DMS53 treated with DMSO at 0.1 percent for 48 hours (cell line): ENCODE measurements around the gene TTLL5.

ENCODE experiments used
- DNase-seq: peaks from one replicate; lab custom pipeline; 2025; ENCODE audit not compliant: unreplicated experiment; lab: John Stamatoyannopoulos, UW

Gene TTLL5

DNA sequence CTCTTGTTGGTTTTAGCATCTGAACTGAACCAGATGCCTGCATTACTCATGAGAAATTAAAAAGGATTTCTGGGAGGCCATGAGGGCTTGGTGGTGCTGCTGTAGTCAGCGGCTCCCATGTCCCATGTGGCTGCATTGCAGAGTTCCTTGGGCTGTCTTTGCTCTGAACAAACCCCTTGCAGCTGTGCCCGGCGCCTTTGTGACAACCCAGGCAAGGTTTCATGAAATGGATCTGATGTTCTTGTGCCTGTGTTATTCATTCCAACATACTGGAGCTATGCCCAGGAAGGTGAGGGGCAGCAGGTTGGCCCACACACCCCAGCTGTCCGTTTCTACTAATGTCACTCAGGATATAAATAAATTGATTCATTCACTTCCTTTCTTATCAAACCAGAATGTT, 280.0 kb downstream of the TTLL5 start:
- no peak for DNase-seq

DNA sequence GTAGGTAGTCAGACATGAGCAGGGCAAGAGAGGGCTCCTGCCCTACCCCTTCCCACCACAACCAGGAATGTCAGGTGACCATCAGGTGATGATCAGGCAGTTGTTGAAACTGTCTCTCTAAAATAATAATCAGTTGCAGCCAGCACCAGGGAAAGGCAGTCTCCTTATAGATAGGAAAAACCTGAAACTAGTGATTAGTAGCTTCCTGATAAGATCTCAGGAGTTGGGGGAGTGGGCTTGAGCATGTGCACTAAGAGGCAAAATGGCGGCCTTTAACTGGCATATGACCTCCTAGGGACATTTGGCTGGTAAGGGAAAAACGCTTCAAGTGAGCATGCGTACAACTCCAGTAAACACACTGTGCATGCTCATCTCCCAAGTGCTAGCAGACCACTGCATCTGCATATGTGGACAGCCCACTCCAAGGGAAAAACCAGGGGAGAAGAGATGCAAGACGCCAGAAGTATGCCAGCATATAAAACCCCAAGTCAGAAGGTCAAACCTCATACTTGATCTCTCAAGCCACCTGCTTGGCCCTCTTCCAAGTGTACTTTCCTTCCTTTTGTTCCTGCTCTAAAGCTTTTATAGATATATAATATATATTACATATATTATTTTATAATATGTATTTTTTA, 283.7 kb downstream of the TTLL5 start:
- DNase-seq, result no peak

DNA sequence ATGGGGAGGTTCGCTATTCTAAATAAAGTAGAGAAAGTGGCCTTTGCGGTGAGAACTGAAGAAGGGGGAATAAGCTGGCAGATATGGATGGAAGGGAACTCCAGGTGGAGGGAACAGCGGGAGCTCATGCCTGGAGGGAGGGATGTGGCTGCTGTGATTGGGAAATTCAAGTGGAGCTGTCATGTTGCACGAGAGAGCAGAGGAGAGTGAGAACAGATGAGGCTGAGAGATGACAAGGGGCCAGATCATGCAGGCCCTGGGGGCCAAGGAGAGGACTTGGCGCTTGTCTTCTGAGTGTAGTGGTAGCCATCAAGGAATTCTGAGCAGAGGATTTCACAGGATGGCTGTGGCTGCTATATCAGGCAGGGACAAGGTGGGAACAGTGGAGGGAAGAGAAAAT, 285.7 kb downstream of the TTLL5 start:
- DNase-seq, result no peak

DNA sequence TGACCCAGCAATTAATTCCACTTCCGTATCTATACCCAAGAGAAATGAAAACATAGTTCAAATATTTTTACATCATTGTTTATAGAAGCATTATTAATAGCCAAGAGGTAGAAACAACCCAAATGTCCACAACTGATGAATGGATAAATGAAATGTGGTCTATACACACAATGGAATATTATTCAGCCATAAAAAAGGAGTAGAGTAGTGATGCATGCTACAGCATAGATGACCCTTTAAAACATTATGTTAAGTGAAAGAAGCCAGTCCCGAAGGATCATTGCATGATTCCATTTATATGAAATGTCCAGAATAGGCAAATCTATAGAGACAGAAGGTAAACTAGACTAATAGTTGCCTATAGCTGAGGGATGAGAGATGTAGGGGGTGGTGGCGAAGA, 291.4 kb downstream of the TTLL5 start:
- DNase-seq, result no peak

DNA sequence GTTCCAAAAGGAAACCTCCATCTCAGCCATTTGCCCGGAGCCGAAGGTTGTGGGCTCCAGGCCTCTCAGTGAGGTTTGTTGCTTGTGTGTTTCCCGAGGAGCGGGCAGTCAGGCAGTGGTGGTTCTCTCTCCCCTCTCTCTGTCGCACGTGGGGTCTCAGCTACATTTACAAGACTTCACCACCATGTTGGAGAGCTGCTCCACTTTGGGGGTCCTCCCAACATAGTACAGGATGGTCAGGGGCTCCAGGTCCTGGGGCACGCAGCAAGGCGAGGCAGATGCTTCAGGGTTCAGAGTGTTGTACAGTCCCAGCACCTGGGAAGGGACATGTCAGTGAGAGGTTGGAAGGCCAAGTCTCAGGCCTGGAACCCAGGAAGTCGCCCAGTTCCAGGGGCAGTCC, 298.0 kb downstream of the TTLL5 start:
- no peak for DNase-seq

DNA sequence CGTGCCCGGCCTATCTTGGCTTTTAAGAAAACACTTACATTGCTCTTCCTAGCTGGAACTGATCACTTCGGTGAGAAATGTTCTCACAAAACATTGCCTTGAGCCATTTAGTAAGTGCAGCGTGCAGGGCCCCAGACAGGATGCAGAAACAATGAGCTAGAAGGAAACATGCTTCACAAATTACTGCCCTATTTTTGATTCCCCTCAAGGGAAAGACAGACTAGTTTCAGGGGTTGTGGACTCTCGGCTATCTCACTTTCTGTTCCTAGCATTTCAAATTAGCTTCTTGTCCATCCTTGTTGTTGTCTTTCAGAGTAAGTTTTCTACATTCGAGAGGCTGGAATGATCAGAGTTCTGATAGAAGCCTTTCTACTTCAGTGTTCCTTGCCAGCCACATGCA, 299.2 kb downstream of the TTLL5 start:
- no peak for DNase-seq

DNA sequence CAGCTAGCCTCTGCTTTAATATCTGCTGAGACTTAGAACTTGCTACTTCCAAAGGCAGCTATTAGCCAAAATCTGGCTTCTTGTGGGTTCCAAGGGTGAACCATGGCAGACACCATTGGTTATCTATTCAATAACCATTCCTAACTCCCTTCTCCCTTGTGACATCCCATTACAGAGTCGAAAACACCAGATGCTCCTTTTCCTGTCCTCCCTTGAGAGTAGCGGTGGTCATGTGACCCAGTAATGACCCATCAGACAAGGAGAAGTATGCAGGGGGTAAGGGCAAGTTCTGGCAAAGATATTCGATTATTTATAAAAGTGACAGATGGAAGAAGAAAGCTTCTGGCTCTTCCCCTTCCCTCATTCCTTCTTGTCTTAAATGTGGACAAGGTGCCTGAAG, 300.6 kb downstream of the TTLL5 start:
- DNase-seq, result no peak

DNA sequence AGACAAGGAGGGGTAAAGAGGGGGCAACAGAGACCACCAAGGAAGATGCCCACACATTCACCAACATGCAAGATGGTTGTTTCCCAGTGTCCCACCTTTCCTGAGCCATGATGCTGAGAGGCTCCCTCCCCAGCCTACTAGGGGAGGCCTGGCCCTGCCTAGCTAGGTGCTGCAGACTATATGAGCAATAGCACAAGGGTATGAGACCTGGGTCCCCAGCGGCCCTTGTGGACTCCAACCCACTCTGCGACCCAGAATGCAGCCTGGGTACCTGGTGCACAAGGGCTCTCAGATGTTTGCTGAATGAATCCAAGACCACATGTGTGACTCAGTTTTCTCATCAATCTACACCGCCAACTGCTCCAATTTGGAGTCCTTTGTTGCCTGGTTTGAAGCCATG, 306.8 kb downstream of the TTLL5 start:
- no peak for DNase-seq

DNA sequence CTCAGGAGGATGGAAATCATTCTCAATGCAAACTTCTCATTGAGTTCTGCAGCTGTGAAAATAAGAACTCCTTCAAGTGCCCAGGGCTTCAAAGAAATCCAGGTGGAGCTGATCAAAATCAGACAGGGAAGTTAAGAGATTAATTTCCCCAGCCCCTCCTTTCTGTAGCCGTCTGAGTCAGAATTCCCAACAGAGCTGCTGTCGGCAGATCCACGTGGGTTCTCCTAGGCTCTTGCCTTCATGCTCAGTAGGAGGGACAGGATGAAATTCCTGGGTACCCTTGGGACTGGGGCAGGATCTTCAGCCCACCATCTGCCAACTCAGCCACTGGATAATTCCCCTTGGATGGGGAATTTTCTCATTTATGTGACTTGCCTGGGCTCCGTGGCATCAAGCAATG, 307.4 kb downstream of the TTLL5 start:
- DNase-seq, result no peak

DNA sequence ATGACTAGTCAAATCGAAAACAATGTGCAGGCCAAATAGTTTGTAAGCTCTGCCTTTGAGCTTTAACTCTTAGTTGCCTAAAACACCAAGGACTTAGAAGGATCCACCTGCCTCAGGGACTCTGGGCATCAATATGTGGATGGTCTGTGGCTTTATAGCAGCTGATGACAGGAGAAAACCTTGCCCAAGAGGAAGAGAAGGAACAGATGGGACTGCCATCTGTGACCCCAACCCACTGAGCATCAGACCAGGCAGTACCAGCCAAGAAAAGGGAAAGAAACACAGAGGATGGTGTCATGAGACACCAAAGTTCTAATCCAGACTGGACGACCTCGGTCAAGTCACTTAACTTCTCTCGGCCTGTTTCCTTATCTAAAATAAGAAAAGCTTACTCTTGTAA, 308.1 kb downstream of the TTLL5 start:
- DNase-seq, result no peak

DNA sequence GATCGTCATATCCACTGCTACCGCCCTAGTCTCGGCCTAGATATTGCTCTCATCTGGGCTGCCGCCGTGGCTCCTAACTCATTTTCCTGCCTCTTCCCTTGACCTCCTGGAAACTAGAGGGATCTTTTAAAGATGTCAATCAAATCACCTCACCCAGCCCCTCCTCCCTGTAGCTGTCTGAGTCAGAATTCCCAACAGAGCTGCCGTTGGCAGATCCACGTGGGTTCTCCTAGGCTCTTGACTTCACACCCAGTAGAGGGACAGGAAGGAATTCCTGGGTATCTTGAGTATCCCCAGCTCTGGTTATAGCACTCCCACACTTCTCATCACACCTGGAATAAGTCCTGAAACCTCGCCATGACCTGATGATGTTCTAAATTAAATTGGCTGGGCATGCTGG, 308.8 kb downstream of the TTLL5 start:
- no peak for DNase-seq

DNA sequence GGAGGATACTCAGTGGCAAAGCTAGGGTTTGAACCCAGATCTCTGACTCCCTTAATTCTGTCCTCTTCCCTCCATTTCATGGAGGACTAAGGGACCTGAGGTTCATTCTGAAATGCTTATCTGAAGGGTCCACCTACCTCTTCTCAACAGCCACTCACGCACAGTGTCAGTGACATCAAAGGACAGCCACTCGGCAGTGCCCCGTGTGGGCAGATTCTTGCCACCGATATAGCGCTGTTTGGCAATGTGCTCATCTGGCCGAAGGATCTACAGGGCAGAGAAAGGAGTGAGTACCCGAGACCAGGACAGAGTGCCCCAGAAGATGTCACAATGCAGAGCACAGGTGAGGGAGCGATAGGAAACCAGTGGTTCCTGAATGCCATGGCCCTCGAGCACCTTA, 309.9 kb downstream of the TTLL5 start:
- DNase-seq, result no peak

DNA sequence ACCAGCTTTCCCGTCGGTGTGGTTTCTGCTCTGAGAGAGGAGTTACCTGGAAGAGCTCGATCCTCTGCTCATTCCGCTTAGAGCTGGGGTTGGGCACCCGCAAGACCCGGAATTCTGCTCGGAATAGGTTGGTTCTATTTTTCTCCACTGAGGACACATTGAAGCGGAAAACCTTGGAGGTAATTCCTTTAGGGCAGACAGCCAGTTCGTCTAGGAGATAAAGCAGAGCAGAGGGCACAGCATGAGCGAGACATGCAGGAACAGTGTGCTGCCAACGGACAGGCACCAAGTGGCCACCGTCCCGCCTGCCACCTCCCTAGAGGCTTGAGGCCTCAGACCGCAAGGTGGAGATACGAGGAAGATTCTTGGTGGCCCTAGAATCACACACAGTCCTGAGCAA, 310.5 kb downstream of the TTLL5 start:
- no peak for DNase-seq

DNA sequence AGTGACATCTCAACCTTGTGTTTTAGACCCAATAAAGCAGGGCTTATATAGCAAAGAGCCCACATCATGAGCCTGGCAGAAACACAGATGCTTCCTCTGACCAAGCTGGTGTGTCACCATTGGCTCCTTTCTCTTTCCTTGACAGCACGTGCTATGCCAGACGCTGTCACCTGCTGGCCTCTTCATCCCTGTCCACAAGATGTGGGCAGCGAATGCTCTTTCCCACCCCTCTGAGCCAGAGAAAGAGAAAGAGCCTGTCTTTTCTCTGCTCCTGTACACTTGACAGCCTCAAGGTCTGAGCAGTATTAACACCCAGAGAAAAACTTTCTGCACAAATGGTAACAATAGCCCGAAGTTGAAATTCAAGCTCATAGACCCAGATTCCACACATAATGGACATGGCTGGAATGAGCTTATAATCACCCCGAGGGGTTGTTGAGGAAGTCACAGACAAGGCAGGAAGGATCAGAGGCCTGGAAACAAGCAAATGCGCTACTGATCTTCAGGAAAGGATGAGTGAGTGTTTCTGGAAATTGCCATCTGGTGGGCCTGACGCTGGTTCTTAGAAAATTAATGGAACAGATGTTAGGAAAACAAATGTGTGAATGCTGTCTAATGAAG, 311.9 kb downstream of the TTLL5 start:
- DNase-seq, result peak; percentile 22

DNA sequence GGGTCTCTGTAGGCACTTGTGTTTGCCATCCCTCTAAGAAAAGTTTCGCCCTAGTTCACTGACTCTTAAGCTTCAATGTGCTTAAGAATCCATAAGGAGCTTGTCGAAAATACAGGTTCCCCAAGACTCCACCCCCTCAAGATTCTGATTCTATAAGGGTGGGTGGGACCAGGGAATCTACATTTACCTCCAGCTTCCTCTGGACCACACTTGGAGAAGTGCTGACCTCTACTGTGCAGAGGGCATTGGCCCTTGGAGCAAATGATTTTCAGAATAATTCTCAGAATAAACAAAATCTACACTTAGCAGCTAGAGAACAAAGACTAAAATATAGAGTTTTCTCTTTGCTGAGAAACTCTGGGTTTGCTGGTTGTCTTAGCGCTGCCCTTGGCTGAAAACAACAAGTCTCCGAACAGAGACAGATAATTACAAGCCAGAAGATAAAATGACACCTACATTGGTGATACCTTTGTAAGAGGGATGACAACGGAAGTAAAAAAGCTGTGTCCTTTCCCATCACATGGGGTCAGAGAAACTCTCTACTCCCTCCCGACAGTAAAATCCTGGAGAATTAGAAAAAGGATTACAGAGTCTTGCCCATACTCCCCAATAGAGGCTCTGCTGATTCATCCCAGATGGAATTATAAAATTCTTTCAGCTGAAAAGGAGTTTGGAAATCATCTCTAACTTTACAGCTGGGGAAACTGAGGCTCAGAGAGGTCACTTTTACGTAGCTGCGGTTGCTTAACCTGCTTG, 316.0 kb downstream of the TTLL5 start:
- no peak for DNase-seq

DNA sequence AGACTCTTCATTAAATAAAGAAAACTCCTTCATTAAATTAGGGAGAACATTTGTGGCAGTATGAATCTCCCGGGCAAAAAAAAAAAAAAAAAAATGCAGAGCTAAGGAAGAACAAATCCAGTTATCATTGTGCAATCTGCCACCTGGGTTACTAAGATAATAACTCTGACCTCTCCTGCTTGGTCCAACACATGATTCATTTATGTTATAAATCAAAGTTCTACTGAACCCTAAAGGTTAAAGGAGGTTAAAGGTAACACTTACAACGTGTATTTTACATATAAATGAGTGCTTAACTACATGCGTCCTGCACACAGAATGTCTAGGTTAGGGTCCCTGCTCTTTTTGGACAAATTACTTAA, 316.5 kb downstream of the TTLL5 start:
- DNase-seq, result no peak

DNA sequence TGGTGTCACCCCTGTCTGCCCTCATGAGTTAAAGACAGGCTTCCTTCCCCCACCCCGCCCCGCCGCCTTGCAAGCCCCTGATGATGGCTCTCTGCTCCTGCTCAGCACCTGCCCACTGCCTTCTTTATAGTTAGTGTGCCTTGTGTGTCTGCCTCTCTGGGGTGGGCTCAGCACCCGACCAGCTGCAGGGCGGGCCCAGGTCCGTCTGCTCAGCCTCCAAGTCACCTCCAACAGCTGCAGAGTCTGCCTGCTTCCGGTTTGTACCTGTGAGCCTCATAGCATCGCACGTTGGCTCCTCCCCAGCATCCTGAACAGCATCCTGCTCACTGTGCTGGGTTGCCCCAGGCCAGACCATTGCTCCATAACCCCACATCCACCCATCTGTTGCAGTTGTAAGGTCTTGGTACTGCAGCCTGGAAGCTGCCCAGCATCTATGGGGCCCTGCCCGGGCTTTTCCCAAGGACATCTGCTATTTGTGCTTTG, 317.2 kb downstream of the TTLL5 start:
- no peak for DNase-seq

DNA sequence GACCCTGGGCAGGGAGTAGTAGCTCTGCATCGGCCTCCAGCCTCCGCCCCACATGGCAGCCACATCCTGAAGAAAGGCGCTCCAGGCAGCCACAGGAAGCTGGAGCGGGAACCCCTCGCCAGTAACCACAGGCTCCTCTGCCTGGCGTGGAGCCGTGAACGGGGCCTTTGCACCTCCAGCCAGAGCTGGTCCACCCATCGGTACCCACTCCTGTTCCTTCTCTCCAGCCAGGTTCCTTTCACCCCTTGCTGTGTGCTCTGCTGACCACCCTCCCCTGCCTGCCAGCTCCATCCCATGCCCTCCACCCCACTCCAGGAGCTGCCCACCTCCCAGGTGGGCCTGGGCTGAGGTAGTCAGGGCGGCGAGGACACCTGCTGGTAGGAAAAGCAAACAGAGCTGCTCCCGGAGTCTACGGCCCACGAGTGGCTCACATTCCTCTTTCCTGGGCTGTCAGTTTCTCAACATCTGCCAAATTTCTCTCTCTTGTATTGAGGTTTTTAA, 318.1 kb downstream of the TTLL5 start:
- DNase-seq, result no peak

DNA sequence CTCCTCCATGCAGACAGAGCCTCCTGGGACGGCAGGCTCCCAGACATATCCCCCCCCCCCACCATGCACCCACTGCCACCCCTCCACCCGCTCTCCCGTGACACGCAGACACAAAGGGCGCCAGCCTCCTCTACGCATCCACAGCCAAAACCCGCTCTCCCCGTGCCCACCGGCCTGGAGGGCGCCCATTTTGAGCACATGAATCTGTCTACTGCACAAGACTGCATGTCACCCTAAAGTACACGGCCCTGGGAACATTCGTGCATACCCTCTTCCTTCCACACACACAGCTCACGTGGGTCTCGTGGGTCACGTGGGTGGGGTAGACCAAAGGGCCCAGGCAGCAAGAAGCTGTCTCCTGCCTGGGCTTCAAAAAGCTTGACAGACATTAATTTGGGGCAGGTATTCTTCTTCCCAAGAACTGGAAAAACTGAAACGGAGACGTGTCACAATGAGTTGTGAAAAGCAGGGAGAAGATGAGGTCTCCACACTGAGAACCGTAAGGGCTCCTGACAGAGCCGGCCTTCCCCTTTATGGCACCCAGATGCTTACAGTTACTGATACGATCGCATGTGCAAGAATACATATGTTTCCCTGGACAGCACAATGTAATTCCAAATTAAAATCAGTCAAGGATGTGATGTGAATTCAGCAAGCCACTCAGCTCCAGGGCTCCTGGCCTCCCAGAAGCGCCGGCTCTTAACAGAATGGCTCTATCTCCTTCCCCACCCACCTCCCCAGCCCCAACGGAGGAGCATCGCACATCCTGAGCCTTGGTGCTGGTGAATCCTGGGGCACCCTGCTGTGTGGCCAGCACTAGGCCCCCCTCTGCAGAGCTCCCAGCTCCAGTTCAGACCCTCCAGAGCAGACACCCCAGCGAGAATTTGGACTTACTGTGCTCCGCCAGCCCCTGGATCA, 318.9 kb downstream of the TTLL5 start:
- no peak for DNase-seq

DNA sequence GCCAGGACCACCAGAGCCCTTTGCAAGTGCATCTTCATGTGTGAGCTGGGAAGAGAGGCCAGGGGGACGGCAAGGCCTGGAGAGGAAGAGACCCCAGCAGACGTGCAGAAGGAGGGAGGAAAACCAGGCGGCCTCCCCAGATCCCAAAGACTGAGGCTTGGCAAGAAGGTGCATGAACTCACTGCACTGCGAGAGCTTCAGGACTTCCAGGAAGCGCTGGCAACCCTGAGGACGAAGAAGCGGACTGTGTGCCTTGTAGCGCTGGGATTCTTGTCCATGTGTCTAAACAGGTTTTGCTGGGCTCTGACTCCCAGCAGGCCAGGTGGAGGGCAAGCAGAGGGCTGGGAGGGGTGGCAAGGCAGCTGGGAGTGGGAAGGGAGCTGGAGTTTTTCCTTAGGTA, 319.8 kb downstream of the TTLL5 start:
- no peak for DNase-seq
